ENCODE data around the gene CCDC6.
A peak's percentile ranks its signal among the peaks of the same experiment; 100 is the strongest.

CCDC6 gene

GRCh38 chr10:59843748-59844147, 62.6 kb downstream of the CCDC6 start:
- no peak for DNase-seq

GRCh38 chr10:59839576-59839975, 66.8 kb downstream of the CCDC6 start:
- no peak for DNase-seq

- no peak for DNase-seq
Measured at GRCh38 chr10:59838085-59838789, 68.1 kb downstream of the CCDC6 start.

GRCh38 chr10:59833810-59834209, 72.5 kb downstream of the CCDC6 start:
- no peak for DNase-seq

- DNase-seq, result no peak
Measured at GRCh38 chr10:59832506-59832905, 73.8 kb downstream of the CCDC6 start.

GRCh38 chr10:59831658-59832503, 74.5 kb downstream of the CCDC6 start:
- no peak for DNase-seq

- no peak for DNase-seq
Measured at GRCh38 chr10:59830601-59831259, 75.6 kb downstream of the CCDC6 start.

- no peak for DNase-seq
Measured at GRCh38 chr10:59829601-59830000, 76.8 kb downstream of the CCDC6 start.

- DNase-seq, result no peak
Measured at GRCh38 chr10:59829024-59829423, 77.3 kb downstream of the CCDC6 start.

GRCh38 chr10:59825932-59826331, 80.4 kb downstream of the CCDC6 start:
- no peak for DNase-seq

GRCh38 chr10:59823751-59824150, 82.6 kb downstream of the CCDC6 start:
- no peak for DNase-seq

- DNase-seq, result no peak
Measured at GRCh38 chr10:59823111-59823510, 83.2 kb downstream of the CCDC6 start.

- DNase-seq, result no peak
Measured at GRCh38 chr10:59820471-59820870, 85.9 kb downstream of the CCDC6 start.

GRCh38 chr10:59819683-59820082, 86.7 kb downstream of the CCDC6 start:
- no peak for DNase-seq

- no peak for DNase-seq
Measured at GRCh38 chr10:59819265-59819664, 87.1 kb downstream of the CCDC6 start.

GRCh38 chr10:59817773-59818172, 88.6 kb downstream of the CCDC6 start:
- no peak for DNase-seq

GRCh38 chr10:59814878-59815277, 91.5 kb downstream of the CCDC6 start:
- no peak for DNase-seq

- DNase-seq, result no peak
Measured at GRCh38 chr10:59812519-59813122, 93.7 kb downstream of the CCDC6 start.

- no peak for DNase-seq
Measured at GRCh38 chr10:59809644-59809974, 96.7 kb downstream of the CCDC6 start.

GRCh38 chr10:59808896-59809643, 97.3 kb downstream of the CCDC6 start:
- DNase-seq, result peak; percentile 36

GRCh38 chr10:59807629-59808620, 98.4 kb downstream of the CCDC6 start:
- no peak for DNase-seq
